GM21529 (cell line): Measurements from ENCODE around the gene DNAJC10.
"Not testable (repeated sequence)": the region's sequence is repeated elsewhere in the genome, so short reads cannot be mapped to it uniquely, and the experiment has no call there.

Experiments used
- ATAC-seq: cut with Tn5 transposase; IDR thresholded peaks from one replicate; pipeline ENCODE4 v1.9.1; 2021; ENCODE audit not compliant: unreplicated experiment

The DNAJC10 gene, protein sequence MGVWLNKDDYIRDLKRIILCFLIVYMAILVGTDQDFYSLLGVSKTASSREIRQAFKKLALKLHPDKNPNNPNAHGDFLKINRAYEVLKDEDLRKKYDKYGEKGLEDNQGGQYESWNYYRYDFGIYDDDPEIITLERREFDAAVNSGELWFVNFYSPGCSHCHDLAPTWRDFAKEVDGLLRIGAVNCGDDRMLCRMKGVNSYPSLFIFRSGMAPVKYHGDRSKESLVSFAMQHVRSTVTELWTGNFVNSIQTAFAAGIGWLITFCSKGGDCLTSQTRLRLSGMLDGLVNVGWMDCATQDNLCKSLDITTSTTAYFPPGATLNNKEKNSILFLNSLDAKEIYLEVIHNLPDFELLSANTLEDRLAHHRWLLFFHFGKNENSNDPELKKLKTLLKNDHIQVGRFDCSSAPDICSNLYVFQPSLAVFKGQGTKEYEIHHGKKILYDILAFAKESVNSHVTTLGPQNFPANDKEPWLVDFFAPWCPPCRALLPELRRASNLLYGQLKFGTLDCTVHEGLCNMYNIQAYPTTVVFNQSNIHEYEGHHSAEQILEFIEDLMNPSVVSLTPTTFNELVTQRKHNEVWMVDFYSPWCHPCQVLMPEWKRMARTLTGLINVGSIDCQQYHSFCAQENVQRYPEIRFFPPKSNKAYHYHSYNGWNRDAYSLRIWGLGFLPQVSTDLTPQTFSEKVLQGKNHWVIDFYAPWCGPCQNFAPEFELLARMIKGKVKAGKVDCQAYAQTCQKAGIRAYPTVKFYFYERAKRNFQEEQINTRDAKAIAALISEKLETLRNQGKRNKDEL

DNA sequence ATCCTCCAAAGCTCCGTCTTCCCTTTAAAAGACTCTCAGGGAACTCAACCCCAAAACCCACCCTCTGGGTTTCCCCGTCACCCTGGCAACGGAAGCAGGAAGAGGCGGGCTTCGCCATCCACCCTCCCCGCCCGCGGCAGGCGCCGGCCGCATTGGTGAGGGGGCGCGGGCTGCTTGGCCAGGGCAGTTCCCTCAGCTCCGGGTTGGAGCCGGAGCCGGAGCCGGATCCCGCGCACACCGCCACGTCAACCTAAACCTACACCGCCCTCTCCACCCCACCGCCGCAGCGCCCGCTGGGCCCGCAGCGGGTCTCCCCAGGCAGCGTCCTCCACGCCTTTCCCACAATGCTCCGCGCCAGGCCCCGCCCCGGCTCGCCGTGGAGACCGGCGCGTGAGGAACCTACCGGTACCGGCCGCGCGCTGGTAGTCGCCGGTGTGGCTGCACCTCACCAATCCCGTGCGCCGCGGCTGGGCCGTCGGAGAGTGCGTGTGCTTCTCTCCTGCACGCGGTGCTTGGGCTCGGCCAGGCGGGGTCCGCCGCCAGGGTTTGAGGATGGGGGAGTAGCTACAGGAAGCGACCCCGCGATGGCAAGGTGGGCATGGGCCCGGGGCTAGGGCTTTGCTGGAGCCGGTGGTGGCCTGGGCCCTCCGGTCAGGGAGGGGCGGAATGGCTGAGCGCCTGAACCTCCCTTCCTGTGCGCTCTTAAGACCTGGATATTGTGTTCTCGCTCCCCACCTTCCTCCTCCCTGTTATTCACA, at the start of gene DNAJC10:
DNAJC10 (plus strand) TSS at position 366 of the 758 bp plus-strand sequence. CDS start 1,830 bp downstream, outside the sequence.
- peak; percentile 83 for ATAC-seq

DNA sequence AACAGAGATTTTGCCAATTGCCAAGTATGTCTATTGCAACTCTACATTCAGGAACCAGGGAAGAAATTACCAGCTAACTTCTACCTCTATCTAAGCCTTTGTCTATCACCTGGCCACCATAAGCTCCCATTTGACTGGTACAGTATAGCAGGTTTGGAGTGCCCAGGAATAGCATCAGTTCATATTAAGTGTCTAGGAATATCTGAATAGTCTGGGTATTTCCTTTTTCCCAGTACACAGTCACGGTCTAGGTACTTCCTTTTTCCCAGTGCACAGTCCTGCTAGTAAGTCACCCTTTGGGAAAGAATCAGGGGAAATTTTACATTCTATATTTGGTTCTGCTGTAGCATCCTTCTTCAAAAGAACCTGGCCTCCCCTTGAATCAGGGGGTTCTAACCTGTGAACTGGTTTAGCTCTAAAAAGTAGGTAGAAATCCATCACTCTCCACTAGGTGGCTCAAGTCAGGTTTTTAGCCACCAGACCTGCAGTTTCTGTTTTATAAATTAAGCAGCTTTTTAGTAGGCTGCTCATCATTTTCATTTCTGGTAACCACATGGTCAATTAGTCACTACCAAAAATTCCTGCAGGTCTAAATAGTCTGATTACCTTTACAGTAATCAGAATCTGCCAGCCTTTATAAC, 49.3 kb upstream of the DNAJC10 start:
- peak; percentile 78 for ATAC-seq

DNA sequence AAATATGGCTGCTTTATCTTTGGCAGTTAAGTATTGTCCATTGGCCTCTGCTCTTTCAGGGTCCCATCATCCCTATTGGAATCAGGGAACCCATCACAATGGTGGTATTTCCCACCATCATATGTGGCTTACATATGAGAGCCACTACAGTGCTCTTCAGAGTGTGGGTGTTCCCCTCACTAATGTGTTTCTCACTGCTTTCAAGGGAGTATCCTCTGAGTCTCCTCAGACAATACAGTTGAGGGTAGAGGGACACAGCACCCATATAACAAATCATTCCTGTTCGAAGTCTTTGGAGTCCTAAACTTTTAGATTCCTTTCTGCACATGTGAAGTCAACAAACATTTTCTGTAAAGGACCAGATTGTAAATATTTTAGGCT, 48.8 kb upstream of the DNAJC10 start:
- ATAC-seq: peak; percentile 29

DNA sequence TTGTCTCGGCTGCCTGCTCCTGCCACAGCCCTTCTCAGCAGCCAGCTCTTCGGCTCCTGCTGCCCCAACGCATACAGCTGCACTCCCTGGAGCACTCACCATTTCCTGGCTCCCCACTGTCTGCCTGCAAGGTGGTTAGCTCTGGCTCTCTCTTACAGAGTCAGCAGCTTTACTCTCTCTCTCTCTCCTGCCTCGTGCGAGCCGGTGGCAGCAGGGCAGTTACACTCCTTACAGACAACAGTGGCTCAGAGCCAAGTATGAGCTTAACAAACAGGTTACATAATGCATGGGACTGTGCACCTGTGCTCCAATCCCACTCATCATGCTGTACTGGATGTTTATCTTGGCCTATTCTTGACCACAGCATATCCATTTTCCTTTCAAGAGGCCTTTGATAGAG, 47.4 kb upstream of the DNAJC10 start:
- no peak for ATAC-seq

DNA sequence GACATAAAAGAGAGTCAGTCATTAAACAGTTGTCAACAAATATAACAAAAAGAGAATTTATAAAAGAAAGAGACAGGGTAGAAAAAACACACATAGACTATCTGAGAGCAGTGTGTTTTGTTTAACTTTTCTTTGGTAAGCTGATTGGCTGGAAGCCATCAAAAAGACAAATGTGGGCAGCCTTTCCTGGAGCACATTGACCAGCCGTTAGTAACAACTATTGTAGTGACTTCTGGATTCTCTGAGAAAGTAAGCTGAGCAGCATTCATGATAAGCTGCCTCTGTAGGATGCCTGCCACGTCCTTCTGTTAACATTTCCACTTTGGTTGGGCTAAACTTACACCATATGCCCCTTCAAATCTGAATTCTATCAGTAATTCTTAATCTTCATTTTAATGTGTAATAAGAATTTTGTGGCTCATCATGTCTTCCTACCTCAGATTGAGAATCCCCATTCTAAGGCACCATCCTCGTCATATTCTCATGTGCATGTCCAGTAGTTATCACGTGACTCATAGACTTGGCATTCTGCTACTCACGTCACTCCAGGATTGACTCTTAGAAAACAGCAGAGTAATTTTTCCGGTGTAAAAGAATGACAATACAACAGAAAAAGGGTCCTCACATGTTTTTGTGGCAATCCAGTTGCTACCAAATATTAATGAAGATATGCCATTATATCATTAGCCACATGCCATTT, 43.4 kb upstream of the DNAJC10 start:
- no peak for ATAC-seq

DNA sequence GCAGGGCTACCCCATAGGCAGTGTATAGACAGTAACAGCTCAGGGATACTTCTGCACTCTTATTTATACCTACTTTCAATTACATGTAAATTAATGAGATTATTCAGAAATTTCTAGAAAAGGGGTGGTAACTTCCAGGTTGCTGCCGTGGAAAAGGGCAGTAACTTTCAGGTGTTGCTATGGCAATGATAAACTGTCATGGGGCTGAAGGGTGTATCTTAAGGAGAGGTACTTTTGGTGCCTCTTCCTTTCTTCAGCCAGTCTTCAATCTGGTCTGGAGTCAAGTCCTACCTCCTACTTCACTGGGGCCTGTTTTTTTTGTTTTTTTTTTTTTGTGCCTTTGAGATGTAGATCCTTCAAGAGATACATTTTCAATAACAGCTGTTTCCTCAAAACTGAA, 35.2 kb upstream of the DNAJC10 start:
- ATAC-seq: no peak

DNA sequence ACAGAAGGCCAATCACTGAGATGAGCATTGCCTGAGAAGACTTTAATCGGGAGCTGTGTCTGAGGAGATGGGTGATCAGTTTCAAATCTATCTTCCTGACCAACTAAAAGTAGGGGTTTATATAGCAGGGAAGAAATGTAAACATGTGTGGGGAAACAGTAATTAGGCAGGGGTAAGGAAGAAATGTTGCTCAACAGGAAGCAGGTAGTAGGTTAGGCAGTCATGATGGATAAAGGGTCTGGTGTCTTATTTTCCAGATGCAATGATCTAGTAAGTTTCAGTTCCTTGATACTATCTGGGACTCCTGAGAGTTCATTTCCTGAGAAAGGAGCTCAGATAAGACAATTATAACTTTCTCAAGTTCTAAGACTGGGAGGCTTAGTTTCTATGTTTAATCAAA, 33.8 kb upstream of the DNAJC10 start:
- ATAC-seq: no peak

DNA sequence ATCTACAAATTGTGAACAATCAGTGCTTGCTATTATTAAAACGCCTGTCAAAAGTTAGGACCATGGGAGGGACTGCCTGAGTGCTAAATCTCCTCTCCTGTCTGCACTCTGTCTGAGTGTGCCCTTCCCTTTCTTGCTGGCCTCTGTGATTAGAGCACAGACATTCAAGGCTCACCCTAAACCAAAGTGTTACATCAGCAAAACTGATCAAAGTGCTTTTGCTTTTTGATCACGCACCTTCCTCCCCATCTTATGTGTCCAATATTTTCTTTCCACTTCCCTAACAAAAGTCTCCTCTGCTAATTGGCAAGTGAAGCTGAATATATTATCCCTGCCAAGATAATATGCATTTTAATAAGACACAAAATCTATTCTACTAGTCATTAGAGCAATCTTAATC, 30.5 kb upstream of the DNAJC10 start:
- ATAC-seq: no peak

DNA sequence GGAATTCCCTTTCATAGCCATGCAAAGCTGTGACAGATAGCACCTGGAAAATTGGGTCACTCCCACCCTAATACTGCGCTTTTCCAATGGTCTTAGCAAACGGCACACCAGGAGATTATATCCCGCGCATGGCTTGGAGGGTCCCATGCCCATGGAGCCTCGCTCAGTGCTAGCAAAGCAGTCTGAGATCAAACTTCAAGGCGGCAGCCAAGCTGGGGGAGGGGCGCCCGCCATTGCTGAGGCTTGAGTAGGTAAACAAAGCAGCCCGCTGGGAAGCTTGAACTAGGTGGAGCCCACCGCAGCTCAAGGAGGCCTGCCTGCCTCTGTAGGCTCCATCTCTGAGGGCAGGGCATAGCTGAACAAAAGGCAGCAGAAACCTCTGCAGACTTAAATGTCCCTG, 29.3 kb upstream of the DNAJC10 start:
- not testable (repeated sequence) for ATAC-seq

DNA sequence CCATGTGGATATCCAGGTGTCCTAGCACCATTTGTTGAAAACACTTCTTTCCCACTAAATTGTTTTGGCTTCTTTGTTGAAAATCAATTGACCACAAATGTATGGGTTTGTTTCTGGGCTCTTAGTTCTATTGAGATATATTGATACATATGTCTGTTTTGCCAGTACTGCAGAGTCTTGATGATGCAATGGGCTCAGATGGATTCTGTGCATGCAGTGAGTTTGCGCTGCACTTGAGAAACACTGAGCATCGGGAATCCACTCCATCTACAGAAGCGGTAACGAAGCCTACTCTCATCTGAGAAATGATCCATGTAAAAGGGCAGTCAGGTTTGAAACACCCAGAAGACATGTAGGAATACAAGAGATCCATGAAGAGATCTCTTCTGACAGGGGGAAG, 21.9 kb upstream of the DNAJC10 start:
- no peak for ATAC-seq

DNA sequence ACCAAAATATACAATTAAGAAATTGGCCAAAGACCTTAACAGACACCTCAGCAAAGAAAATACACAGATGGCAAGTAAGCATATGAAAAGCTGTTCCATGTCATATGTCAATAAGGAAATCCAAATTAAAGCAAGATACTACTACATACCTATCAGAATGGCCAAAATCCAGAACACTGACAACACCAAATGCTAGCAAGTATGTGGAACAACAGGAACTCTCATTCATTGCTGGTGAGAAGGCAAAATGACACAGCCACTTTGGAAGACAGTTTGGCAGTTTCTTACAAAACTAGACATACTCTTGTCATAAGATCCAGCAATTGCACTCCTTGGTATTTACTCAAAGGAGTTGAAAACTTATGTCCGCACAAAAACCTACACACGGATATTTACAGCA, 20.3 kb upstream of the DNAJC10 start:
- ATAC-seq: no peak

DNA sequence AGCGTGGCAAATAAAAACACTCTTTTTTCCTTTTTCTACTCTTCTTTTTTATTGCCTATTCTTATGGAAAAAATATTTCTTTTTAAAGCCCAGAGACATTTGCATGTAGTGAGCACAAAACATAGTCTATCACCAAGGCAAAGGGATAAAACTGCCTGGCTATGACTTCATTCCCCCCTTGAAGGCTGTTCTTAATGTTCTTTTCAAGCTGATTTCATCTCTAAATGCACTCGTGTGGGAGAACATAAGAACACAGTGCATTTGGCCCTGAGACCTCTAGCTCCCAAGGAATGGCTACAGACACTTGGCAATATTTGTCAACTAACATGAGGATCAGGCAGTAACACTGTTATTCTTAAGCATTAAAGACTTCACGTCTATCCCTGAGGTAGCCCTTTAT, 17.4 kb upstream of the DNAJC10 start:
- ATAC-seq: no peak

DNA sequence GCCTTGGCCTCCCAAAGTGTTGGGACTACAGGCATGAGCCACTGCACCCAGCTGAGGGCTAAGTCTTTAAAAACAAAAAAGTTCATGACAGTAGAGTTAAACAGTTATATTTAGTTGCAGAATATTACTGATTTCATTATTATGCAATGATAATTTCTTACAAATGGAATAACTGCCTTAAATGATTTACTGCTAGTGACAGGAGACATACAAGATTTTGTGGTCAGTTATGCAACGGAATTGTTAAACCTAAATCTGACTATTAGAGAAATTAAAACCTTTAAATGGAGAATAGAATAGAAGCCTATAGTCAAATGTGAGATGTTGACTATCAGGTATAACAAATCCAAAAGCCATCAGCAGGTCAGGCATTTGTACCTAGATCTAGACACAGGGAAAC, 10.3 kb upstream of the DNAJC10 start:
- ATAC-seq: no peak

DNA sequence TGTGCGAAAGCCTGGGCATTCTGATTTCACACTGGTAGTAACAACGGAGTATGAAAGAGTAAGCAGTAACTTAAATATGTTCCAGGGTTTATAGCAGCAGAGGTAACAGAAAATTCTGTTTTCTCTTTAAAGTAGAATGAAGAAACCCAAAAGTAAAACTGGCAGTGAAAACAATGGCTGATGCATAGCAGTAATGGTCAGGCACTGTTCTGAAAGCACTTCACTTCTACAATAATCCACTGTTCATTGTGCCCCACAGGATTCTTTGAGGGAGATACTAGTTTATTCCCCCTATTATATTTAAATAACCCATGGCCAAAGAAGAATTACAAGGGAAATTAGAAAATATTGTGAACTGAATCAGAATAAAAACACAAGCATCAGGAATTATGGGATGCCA, 9.3 kb upstream of the DNAJC10 start:
- no peak for ATAC-seq

DNA sequence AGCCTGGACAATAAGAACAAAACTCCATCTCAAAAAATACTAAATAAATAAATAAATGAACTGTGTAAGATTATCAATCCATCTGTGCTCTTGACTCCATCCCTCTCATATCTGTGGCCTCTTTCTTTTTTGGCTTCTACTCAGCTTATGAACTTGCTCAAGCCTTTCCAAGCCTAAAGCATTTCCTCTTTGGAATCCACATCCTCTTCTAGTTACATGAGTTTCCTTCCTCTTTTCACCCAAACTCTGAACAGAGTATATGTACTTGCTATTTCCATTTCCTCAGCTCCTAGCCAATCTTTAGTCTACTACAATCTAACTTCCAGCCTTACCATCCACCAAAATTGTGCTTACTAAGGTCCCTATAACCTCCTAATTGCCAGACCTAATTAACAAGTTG, 2.5 kb upstream of the DNAJC10 start:
- ATAC-seq: no peak

DNA sequence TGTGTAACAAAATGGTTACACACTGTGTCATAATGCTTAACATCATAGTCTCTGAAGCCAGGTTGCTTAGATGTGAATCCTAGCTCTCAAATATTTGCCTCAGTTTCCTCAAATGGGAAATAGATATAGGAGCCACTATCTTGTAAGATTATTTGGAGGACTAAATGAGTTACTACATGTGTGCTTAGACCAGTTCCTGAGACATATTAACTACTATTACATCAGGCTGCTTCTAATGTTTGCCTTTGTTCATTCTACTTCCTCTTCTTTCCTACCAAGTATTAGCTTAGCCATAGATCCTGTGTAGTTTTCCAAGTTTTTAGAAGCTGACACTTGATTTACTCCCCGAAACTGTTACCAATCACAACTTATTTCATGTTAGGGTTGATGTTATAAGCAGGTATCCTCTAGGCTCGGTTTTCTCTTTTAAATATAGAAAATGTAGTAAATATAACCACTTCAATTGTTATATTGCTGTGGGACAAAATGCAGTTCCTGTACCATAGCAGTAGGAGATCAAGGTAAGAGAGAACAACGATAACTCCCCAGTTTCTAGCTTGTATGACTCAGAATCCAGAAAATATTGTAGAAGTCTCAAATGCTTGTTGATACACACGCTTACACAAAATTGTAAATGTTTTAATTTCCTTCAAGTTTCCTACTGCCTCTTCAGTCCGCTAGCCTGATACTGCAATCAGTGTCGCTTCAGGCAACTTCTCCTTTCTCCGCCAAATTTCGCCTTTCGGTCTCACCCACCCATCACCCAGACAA, 751 bp upstream of the DNAJC10 start:
- no peak for ATAC-seq

DNA sequence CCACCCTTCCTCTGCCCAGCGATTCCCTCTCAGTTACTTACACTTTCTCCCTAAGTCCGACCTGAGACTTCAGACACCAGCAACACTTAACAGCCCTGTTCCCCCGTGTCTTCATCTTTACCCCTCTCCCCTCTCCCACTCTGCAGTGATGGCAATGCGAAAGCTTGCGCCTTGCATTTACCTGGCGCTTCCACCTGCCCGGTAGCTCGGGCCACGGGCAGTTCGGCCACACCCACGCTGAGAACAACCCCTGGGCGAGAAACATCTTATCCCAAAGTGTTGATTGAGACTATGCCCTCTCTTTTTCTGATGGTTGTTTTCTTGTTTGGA, 558 bp downstream of the DNAJC10 start:
- peak; percentile 0 for ATAC-seq

DNA sequence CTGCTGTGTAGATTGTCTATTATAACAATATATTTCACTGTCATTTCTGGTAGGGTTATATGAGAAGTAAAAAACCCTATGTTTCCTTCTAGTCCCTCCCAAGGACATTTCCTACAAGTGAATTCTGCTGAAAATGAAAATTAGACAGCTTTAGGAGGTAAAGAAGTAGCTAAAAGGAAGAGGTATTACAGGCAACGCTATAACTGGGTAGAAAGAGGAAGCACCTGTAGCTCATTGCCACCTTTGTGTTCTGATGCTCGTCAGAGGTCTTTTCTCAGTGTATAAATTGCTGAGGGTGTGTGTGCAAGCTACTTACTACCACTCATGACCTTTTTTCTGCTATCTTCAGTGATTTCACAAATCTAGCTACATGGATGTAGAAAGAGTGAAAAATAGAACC, 1.4 kb downstream of the DNAJC10 start:
- peak; percentile 43 for ATAC-seq

DNA sequence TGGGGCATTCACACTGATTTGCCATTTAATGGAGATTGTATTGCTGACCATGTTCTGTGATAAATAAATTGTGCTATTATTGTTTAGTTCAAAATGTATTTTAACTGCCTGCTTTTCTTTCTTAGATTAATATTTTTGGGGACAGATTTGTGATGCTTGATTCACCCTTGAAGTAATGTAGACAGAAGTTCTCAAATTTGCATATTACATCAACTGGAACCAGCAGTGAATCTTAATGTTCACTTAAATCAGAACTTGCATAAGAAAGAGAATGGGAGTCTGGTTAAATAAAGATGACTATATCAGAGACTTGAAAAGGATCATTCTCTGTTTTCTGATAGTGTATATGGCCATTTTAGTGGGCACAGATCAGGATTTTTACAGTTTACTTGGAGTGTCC, 1.8 kb downstream of the DNAJC10 start:
- no peak for ATAC-seq

DNA sequence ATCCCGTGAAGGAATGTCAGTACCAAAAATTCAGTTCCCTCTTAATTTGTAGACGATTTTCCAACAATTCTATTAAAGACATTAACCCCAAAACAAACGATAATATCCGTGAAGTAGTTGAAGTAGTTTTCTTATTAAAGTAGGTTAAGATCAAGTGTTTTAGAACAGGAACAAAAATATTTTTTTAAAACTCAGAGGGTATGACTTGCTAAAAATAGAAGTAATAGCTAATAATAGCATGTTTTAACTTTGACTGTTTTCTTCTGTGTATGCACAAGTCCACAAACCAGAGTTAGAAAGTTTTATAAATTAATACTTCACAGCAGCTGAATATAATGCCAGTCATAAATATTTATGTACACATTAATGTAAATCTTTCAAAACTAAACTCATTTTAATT, 2.4 kb downstream of the DNAJC10 start:
- ATAC-seq: no peak
